HG02840 (cell line): ENCODE results near the gene BICDL2.

ENCODE experiments used
- ATAC-seq: cut with Tn5 transposase; IDR thresholded peaks from one replicate; pipeline ENCODE4 v1.9.1; 2021; ENCODE audit warnings: mild to moderate bottlenecking, moderate library complexity, moderate number of reproducible peaks; ENCODE audit not compliant: unreplicated experiment, low FRiP score

Gene BICDL2

GRCh38 chr16:2990891-2991290, 45.9 kb downstream of the BICDL2 start:
- no peak for ATAC-seq

GRCh38 chr16:2988590-2989099, 48.1 kb downstream of the BICDL2 start:
- ATAC-seq = no peak

DNA sequence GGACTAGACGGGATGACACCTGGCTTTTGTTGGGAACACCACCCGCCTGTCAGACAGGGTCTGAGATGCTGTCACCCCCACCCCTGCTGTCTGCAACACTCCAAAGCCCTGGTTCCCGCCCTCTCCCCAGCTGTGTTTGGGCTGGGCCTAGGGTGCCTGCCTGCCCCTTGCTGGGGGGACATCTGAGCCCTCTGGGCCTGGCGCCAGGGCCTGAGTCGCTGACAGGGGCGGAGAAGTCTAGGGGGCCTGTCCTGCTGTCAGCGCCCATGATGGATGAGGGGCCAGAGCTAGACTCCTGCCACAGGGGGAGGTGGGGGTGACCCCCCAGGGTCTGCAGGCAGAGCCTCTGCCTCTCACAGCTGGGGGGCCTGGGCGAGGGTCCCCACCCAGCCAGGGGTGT, 48.9 kb downstream of the BICDL2 start:
- no peak for ATAC-seq

DNA sequence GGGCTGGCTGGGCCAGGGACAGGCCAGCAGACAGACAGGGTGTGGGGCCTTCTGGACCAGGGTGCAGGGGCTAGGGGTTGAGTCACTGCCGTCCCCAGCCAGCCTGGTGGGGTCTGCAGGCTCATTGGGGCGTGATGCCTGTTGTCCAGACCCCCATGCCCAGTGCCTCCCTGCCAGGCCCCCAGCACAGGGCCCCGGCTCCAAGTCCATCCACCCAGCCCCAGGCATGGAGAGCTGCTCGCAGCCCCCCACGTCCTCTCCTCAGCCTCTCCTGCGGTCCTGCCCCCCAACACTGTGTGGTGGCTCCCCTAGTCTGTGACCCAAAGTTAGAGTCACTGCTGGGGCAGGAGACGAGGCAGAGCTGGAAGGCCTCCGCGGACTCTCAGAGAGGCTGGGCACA, 49.5 kb downstream of the BICDL2 start:
- ATAC-seq = no peak

GRCh38 chr16:2986623-2987188, 50.0 kb downstream of the BICDL2 start:
- no peak for ATAC-seq

GRCh38 chr16:2985893-2986355, 50.8 kb downstream of the BICDL2 start:
- no peak for ATAC-seq

DNA sequence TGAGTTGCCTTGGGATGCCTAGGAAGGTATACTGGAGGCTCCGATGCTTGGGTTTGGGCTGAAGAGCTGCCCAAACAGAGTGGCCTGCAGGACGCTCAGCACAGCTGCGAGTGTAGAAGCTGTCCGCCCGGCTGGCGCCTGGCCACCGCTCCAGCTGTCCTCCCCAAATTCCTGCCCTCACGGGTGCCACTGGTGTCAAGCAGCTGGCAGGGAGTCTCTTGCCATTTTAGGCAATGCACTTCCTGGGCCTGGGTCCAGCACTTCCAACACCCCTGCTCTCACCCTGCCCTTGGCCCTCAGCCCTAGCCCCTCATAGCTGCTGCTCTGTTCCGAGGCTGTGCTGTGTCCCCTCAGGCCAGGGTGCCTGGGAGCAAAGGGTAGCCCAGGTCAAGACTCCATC, 51.3 kb downstream of the BICDL2 start:
- no peak for ATAC-seq

DNA sequence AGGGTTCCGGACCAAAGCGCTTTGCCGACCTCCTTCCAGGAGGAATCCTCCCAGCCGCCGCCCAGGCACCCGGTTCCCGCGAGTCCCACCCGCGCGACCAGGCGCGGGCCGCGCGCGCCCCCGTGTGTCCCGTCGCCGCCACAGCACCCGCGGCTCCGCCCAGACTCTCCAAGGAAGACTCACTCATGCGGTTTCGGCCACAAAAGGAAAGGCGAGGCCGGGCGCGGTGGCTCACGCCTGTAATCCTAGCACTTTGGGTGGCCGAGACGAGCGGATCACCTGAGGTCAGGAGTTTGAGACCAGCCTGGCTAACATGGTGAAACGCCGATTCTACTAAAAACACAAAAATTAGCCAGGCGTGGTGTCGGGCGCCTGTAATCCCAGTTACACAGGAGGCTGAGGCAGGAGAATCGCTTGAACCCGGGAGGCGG, 53.0 kb downstream of the BICDL2 start:
- ATAC-seq = no peak

DNA sequence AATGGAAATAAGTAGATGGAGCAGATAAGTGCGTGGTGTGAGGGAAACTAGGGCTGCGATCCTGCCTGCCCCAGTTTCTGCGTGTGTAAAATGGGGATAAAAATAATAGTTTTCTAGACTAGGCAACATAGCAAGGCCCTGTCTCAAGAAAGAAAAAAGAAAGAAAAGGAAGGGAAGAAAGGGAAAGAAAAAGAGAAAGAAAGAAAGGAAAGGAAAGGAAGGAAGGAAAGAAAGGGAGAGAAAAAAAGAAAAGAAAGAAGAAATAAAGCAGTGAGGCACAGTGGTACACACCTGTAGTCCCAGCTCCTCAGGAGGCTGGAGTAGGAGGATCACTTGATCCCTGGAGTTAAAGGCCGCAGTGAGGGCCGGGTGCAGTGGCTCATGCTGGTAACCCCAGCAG, 54.3 kb downstream of the BICDL2 start:
- no peak for ATAC-seq

DNA sequence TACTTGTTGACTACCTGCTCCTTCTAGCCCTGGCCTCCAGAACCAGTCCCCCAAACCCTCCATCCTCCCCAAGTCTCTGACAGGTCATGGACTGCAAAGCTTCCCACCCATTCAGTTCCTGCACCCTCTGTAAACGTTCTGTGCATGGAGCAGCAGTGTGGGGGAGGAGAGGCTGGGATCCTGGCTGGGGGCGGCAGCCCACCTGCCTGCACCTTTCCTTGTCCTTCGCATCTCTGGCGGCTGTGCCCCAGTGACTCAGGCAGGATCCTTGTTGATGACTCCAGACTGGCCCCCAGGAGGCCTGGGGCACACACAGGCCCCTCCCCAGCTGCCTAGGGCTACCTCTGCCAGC, 54.9 kb downstream of the BICDL2 start:
- no peak for ATAC-seq

GRCh38 chr16:2981177-2981898, 55.4 kb downstream of the BICDL2 start:
- no peak for ATAC-seq

DNA sequence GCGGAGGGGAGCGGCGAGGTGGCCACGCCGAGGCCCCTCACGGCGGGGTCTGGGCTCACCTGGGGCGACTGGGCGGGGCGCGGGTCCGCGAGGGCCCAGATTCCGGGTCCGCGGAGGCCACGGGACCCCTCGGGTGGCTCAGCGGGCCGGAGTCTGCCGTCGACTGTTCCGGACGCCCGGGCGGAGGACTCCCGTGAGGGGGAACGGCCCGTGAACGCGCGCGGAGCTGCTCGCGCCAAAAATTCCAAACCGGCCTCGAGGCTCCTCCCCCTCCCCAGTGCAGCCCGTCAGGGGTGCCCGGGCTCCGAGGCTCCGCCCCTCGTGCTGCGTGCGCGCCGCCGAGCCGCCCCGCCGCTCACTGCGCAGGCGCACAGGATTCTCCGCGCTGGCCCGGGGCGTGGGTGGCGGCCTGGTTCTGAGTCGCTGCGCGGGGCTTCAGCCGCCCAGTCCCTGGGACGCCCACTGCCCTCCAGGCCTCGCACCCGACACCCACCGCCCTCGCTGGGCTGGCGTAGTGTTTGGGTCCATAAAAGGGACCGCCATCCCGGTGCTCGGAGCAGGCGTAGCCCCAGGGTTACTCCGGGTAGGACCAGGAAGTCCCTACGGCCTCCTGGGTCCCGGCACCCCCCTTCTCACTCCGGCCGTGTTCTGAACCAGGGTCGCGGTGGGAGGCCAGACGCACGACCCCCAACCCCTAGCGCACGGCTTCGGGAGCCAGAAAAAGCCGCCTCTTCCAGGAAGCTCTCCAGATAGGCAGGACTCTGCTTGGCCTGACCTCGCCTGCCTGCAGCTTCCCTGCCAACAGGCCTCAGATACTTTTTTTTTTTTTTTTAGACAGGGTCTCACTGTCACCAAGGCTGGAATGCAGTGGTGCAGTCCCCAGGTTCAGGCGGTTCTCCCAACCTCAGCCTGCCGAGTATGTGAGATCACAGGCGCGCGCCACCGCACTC, 56.2 kb downstream of the BICDL2 start, which contains the start of gene PKMYT1:
TSS of gene PKMYT1 (minus strand) at position 220 of the 950 bp plus-strand sequence. CDS start 789 bp downstream, outside the sequence.
- peak; percentile 71 for ATAC-seq

GRCh38 chr16:2979669-2980226, 57.0 kb downstream of the BICDL2 start:
- peak; percentile 1 for ATAC-seq
